HG03460 (cell line): ENCODE results near the gene SIPA1.
A peak's percentile ranks its signal among the peaks of the same experiment; 100 is the strongest.

Source experiments
- ATAC-seq: cut with Tn5 transposase; IDR thresholded peaks from one replicate; pipeline ENCODE4 v1.9.1; 2021; ENCODE audit not compliant: unreplicated experiment

The SIPA1 gene, protein sequence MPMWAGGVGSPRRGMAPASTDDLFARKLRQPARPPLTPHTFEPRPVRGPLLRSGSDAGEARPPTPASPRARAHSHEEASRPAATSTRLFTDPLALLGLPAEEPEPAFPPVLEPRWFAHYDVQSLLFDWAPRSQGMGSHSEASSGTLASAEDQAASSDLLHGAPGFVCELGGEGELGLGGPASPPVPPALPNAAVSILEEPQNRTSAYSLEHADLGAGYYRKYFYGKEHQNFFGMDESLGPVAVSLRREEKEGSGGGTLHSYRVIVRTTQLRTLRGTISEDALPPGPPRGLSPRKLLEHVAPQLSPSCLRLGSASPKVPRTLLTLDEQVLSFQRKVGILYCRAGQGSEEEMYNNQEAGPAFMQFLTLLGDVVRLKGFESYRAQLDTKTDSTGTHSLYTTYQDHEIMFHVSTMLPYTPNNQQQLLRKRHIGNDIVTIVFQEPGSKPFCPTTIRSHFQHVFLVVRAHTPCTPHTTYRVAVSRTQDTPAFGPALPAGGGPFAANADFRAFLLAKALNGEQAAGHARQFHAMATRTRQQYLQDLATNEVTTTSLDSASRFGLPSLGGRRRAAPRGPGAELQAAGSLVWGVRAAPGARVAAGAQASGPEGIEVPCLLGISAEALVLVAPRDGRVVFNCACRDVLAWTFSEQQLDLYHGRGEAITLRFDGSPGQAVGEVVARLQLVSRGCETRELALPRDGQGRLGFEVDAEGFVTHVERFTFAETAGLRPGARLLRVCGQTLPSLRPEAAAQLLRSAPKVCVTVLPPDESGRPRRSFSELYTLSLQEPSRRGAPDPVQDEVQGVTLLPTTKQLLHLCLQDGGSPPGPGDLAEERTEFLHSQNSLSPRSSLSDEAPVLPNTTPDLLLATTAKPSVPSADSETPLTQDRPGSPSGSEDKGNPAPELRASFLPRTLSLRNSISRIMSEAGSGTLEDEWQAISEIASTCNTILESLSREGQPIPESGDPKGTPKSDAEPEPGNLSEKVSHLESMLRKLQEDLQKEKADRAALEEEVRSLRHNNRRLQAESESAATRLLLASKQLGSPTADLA

DNA sequence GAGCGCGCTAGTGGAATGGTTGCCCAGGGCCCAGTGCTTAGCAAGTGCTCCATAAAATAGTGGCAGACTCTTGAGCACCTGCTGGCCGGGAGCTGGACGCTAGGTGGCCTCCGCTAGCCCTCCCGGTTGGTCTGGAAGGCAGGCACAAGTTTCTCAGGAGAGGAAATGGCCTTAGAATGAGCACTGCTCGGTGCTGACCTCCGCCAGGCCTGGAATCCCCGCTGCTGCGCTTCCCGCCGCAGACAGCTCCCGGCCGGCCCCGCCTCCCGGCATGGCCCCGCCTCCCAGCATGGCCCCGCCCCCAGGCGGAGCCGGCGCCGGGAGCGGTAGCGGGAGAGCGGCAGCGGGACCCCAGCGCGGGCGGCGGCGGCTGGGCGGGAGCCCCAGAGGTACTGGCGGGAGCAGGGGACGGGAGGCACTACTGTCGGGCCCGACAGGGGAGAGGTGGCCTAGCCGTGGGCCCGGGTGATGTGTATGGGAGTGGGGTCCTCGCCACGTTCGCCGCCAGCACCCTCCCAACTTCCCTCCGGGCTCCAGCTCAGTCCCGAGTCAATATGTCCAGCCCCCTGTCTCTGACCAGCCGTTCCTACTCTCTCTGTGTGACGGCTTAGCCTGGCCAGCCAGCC lies at the start of gene SIPA1:
SIPA1 (plus strand) TSS at position 308 of the 626 bp plus-strand sequence. CDS start 2,821 bp downstream, outside the sequence.
- peak; percentile 36 for ATAC-seq

- peak; percentile 69 for ATAC-seq
These were observed 49.5 kb upstream of the SIPA1 start for GRCh38 chr11:65588199-65589054.

DNA sequence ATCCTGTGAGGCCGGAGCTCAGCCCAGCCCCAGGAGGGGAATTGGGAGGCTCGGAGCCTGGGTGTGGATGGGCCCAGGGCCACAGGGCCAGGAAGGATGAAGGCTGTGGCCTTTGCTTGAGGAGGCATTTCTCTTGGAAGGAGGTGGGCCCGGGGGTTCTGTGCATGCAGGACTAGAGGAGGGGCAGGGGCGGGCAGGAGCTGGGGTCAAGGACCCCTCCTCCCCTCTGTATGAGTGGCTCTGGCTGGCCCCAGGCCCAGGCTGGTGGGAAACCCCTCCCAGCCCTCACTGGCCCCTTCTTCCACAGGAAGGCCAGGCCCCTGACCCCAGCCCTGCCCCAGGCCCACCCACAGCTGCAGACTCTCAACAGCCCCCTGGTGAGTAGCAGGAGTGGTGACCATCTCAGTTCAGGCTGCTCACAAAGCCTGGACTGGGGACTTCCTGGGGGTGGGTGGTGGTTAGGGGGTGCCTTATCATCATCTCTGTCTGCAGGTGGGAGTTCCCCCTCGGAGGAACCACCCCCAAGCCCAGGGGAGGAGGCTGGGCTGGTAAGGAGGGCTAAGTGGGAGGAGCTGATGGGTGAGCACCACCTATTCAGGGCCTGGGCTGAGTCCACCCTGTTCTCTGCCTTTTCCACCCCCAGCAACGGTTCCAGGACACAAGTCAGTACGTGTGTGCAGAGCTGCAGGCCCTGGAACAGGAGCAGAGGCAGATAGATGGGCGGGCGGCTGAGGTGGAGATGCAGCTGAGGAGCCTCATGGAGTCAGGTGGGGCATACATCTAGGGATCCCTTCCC lies 48.3 kb upstream of the SIPA1 start:
- ATAC-seq: no peak

- ATAC-seq: no peak
These were observed 47.6 kb upstream of the SIPA1 start for GRCh38 chr11:65590240-65590738.

GRCh38 chr11:65591939-65592857 lies 45.7 kb upstream of the SIPA1 start:
- no peak for ATAC-seq

- ATAC-seq: no peak
These were observed 44.9 kb upstream of the SIPA1 start for GRCh38 chr11:65592858-65593517.

GRCh38 chr11:65593518-65594414 lies 44.1 kb upstream of the SIPA1 start:
- ATAC-seq: no peak

DNA sequence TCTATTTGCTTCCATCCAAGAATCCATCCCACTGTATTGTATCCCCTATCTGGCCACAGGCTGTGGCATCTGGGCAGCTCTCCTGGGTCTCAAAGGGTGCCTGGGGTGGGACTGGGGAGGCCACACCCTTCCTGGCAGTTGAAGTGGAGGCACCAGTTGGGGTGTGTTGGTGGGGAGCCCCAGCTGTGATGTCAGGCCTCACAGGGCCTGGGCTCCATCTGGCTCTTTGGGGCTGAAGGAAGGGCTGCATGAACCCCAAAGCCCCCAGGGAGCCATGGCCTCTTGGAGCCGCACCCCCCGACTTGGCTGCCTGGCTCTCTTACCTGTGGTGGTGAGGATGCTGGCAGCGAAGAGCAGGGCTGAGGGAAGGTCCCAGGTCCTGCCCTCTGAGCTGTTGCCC lies 42.8 kb upstream of the SIPA1 start:
- ATAC-seq: no peak

- no peak for ATAC-seq
These were observed 42.2 kb upstream of the SIPA1 start, which contains the start of gene KCNK7 for GRCh38 chr11:65595543-65596281. Gene KCNK7 (minus strand): TSS chr11:65595800. CDS start chr11:65595772, 28 bp downstream.

DNA sequence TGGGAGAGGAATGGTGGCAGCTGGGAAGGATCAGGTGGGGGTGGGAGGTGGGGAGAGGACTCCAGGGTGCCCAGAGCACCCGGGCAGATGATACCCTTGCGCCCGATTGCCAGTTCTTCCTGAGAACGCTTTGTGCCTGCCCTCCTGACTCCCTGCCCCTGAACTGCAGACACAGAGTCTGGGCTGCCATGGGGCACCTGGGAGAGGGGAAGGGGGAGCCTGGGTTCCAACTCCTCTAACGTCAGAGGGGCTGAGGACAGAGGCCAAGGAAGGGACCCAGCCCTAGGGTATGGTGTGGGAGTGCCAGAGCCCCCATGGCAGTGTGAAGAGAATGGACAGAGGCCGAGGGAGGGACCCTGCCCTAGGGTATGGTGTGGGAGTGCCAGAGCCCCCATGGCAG lies 41.4 kb upstream of the SIPA1 start:
- ATAC-seq: no peak

- ATAC-seq: no peak
These were observed 39.6 kb upstream of the SIPA1 start for GRCh38 chr11:65598258-65598699.

DNA sequence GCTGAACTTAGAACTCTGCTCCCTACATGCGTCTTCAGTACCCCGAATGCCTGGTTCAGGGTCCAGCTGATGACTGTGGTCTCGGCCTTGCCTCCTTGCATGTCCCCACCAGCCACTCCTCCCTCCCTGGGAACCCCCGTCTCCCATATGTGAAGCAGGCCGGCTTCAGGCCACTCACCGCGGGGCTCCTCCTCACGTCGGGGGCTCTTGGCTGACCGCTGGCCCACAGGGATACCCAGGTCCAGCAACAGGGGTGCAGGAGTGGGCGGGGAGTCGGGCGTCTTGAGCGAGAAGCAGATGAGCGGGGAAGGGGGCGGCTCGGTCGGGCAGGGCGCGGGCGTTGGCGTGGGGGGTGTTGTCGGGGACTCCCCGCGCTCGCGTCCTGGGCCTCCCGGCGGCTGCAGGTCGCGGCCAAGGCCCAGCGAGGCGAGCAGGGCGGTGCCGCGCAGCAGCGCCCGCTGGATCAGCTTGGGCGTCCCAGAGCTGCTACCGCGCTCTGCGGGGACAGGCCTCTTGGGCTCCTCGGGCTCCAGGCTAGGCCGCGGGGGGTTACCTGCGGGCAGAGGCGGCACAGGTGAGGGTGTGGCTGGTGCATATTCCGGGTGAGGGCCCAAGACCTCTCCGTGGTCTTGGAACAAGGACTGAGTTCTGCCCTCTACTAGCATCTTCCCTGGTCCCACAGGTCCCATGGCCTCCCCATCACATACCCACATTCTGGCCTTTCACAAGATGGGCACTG lies 38.5 kb upstream of the SIPA1 start:
- no peak for ATAC-seq

GRCh38 chr11:65599955-65600246 lies 38.0 kb upstream of the SIPA1 start:
- no peak for ATAC-seq

GRCh38 chr11:65604258-65604657 lies 33.6 kb upstream of the SIPA1 start:
- no peak for ATAC-seq

GRCh38 chr11:65606876-65607613 lies 30.9 kb upstream of the SIPA1 start:
- ATAC-seq: no peak
